CD4-positive, alpha-beta T cell (primary cell): ENCODE results near the gene PTPRF. TPM values are rescaled to one million over a fixed set of nuclear protein-coding genes. Genes with fewer than 3 reads are reported as not detected.
"Not testable (repeated sequence)": the region's sequence is repeated elsewhere in the genome, so short reads cannot be mapped to it uniquely, and the experiment has no call there.

Experiments used
- ATAC-seq: fragments of 200-7000 bp; cut with Tn5 transposase; one replicate; pipeline ENCODE4 v1.10.0; 2022; ENCODE audit warnings: mild to moderate bottlenecking; ENCODE audit not compliant: poor library complexity
- CTCF ChIA-PET: fragments of 350-600 bp; sonication (Branson Sonifier 250); formaldehyde crosslinking; loops from one replicate; lab custom pipeline; 2021; ENCODE audit warnings: antibody characterized with exemption, inconsistent platforms; lab: Charles Lee
- POLR2A ChIA-PET: fragments of 350-600 bp; sonication (Branson Sonifier 250); formaldehyde crosslinking; loops from one replicate; lab custom pipeline; 2021; ENCODE audit warnings: antibody characterized with exemption, inconsistent platforms; lab: Charles Lee
- DNase-seq, 14 experiments: peaks; one replicate each; pipeline ENCODE4 v3.0.0-alpha.2; 2013 to 2020; ENCODE audit warnings: mixed read lengths in 2 of 14
- H3K27ac ChIP-seq, 2 donors: one replicate each; pipeline versions ENCODE4 v1.5.1 to v1.7.0; 2013; ENCODE audit warnings: low read length in 2 of 2, low read depth in 1 of 2, mild to moderate bottlenecking in 1 of 2
- H3K27me3 ChIP-seq, 2 experiments: 1 replicate in 1 of 2; 2 replicates in 1 of 2; pipeline versions ENCODE4 v1.6.1 to v1.7.0; 2013; ENCODE audit warnings: low read length in 2 of 2, control low read depth in 1 of 2, mild to moderate bottlenecking in 1 of 2, moderate library complexity in 1 of 2; ENCODE audit not compliant: insufficient read depth in 2 of 2, control insufficient read depth in 1 of 2
- H3K36me3 ChIP-seq: one replicate; pipeline ENCODE4 v1.6.1; 2013; ENCODE audit warnings: low read length, control low read depth; ENCODE audit not compliant: insufficient read depth
- H3K4me1 ChIP-seq: one replicate; pipeline ENCODE4 v1.6.1; 2013; ENCODE audit warnings: low read length, control low read depth; ENCODE audit not compliant: insufficient read depth
- H3K4me3 ChIP-seq: one replicate; pipeline ENCODE4 v1.5.1; 2013; ENCODE audit warnings: mild to moderate bottlenecking, low read length, moderate library complexity
- H3K9me3 ChIP-seq, 2 experiments: 1 replicate in 1 of 2; 2 replicates in 1 of 2; pipeline versions ENCODE4 v1.6.1 to v1.7.0; 2013; ENCODE audit warnings: low read length in 2 of 2, mild to moderate bottlenecking in 2 of 2, control low read depth in 1 of 2, moderate library complexity in 1 of 2; ENCODE audit not compliant: control insufficient read depth in 1 of 2, insufficient read depth in 1 of 2
- H3K27ac Mint-ChIP-seq: one replicate; pipeline ENCODE4 v1.8.0; 2020; ENCODE audit warnings: mixed read lengths
- H3K27me3 Mint-ChIP-seq: one replicate; pipeline ENCODE4 v1.8.0; 2021; ENCODE audit warnings: mixed read lengths
- H3K36me3 Mint-ChIP-seq: one replicate; pipeline ENCODE4 v1.8.0; 2021; ENCODE audit warnings: low read depth, mixed read lengths
- H3K4me1 Mint-ChIP-seq: one replicate; pipeline ENCODE4 v1.8.0; 2021; ENCODE audit warnings: low read depth, mixed read lengths
- H3K4me3 Mint-ChIP-seq: one replicate; pipeline ENCODE4 v1.8.0; 2020; ENCODE audit warnings: mild to moderate bottlenecking, mixed read lengths
- H3K9me3 Mint-ChIP-seq: one replicate; pipeline ENCODE4 v1.8.0; 2020; ENCODE audit warnings: mixed read lengths
- intact Hi-C, 2 experiments: fragments of 100-400 bp; cut with DNase I in 1 of 2; cut with micrococcal nuclease in 1 of 2; formaldehyde crosslinking; loops; one replicate each; pipeline versions ENCODE4 v1.15.1 to v1.9.0; 2023 to 2025; cut with DNase I, micrococcal nuclease
- total RNA-seq, 174 experiments: library from RNA in 2 of 174; stranded (reverse) in 2 of 174; gene quantifications; one replicate each; pipeline ENCODE4 v1.2.3 and lab custom pipeline; 2021 to 2026
- TF ChIP-seq, protein P1 (sequence below): fragments of 200-600 bp; IDR thresholded peaks from one replicate; pipeline ENCODE4 v1.8.0; 2022; ENCODE audit warnings: antibody characterized with exemption, mild to moderate bottlenecking

The PTPRF gene
- total RNA-seq, 2 experiments from 2014 or later, result 0.14 TPM

DNA sequence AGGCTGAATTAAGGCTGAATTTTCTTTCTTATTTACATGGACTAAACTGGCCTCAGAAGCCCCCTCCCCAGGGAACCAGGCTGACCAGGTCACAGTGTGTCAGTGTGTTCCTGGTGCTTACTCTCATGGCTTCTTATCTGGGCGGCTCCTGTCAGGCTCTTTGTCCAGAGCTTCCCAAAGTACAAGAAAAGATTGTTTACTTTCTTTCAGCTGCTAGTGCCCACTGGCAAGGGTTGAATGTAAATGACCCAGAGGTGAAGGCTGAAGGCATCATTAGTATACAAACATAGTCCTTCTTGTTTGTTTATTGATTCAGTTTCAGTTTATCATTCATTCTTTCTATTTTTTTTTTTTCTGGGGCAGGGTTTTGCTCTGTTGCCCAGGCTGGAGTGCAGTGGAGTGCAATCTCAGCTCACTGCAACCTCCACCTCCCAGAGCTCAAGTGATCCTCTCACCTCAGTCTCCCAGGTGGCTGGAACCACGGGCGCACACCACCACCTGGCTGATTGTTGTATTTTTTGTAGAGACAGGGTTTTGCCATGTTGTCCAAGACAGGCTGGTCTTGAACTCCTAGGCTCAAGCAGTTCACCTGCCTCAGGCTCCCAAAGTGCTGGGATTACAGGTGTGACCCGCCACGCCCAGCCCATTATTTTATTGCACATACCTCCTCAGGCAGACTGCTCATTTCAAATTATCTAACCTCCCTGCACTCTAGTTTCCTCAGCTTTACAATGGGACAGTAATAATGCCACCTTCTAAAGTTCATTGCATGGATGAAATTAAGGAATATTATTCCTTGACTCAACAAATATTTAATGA lies 109.5 kb downstream of the PTPRF start:
- TF ChIP-seq, protein P1, sequence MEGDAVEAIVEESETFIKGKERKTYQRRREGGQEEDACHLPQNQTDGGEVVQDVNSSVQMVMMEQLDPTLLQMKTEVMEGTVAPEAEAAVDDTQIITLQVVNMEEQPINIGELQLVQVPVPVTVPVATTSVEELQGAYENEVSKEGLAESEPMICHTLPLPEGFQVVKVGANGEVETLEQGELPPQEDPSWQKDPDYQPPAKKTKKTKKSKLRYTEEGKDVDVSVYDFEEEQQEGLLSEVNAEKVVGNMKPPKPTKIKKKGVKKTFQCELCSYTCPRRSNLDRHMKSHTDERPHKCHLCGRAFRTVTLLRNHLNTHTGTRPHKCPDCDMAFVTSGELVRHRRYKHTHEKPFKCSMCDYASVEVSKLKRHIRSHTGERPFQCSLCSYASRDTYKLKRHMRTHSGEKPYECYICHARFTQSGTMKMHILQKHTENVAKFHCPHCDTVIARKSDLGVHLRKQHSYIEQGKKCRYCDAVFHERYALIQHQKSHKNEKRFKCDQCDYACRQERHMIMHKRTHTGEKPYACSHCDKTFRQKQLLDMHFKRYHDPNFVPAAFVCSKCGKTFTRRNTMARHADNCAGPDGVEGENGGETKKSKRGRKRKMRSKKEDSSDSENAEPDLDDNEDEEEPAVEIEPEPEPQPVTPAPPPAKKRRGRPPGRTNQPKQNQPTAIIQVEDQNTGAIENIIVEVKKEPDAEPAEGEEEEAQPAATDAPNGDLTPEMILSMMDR, result no peak
- Histone ChIP-seq H3K9me3 (no peaks in the 10 kb centered on the region), H3K4me3 (no peak overlapping the region), H3K36me3 (no peaks in the 10 kb centered on the region), H3K27ac (no peak overlapping the region), H3K27me3 (no peaks in the 10 kb centered on the region), H3K4me1 (no peaks in the 10 kb centered on the region)
- Mint-ChIP-seq H3K27me3 (peaks cover 6% of the 10 kb centered on the region), H3K4me3 (no peak overlapping the region), H3K4me1 (no peaks in the 10 kb centered on the region), H3K9me3 (no peaks in the 10 kb centered on the region), H3K36me3 (no peaks in the 10 kb centered on the region), H3K27ac (no peak overlapping the region)
- intact Hi-C loops, result no loop called here
- ChIA-PET POLR2A (interaction anchor here (1.0 kb wide), 1 partner anchor 10 kb away, joined by 4 read pairs; the partner anchor contains the start of gene KDM4A), CTCF (no interaction called here)
- no peak for ATAC-seq
- DNase-seq, result no peak

DNA sequence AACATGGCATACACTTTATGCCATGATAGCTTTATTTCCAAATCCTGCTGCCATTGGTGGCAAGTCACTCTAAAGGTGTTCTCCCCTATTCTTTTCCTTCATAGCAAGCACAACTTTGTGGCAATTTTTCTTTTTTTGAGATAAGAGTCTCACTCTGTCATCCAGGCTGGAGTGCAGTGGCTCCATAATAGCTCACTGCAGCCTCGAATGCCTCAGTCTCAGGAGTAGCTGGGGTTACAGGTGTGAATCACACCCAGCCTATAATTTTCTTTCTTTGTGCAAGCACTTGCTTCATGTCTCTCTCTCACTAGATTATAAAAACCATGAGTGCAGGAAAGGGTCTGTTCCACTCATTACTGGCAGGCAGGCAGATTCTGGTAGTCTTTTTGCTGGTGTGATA lies 113.9 kb downstream of the PTPRF start:
- Histone ChIP-seq H3K4me1 (peaks cover 8% of the 10 kb centered on the region), H3K4me3 (no peak overlapping the region), H3K36me3 (no peaks in the 10 kb centered on the region), H3K27me3 (no peaks in the 10 kb centered on the region), H3K27ac (no peak overlapping the region), H3K9me3 (no peaks in the 10 kb centered on the region)
- H3K27ac Mint-ChIP-seq, result no peak overlapping the region
- peaks cover 6% of the 10 kb centered on the region for H3K27me3 Mint-ChIP-seq
- H3K4me3 Mint-ChIP-seq, result peak overlapping the region; percentile 17
- ChIA-PET POLR2A (no interaction called here), CTCF (no interaction called here)
- H3K9me3 Mint-ChIP-seq, result no peaks in the 10 kb centered on the region
- no peak for DNase-seq
- no peaks in the 10 kb centered on the region for H3K36me3 Mint-ChIP-seq
- peaks cover under 1% of the 10 kb centered on the region for H3K4me1 Mint-ChIP-seq
- TF ChIP-seq, protein P1, result no peak
- intact Hi-C loops, result no loop called here
- no peak for ATAC-seq

DNA sequence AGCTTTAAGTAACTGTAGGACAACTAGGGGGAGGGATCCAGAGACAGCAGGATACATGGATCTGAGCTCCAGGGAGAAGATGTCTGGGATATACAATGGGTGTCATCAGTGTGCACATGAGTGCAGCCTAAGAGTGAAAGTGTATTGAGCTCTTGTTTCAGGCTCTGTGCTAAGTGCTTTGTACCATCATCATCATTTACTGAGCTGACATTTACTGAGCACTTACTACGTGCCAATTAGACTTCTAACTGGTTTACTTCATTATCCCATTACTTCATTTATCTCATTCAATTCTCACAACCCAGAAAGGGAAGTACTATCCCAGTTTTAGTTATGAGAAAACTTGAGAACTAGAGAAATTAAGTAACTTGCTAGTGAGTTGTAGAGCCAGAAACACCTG lies 114.8 kb downstream of the PTPRF start:
- TF ChIP-seq, protein P1, result no peak
- ChIA-PET CTCF (no interaction called here), POLR2A (no interaction called here)
- Histone ChIP-seq H3K27me3 (no peaks in the 10 kb centered on the region), H3K27ac (no peak overlapping the region), H3K9me3 (no peaks in the 10 kb centered on the region), H3K4me1 (peaks cover 9% of the 10 kb centered on the region), H3K4me3 (no peak overlapping the region), H3K36me3 (no peaks in the 10 kb centered on the region)
- Mint-ChIP-seq H3K4me1 (peaks cover 10% of the 10 kb centered on the region), H3K27me3 (peaks cover 5% of the 10 kb centered on the region), H3K4me3 (no peak overlapping the region), H3K9me3 (no peaks in the 10 kb centered on the region), H3K36me3 (peaks cover 9% of the 10 kb centered on the region), H3K27ac (no peak overlapping the region)
- DNase-seq (no peak), ATAC-seq (no peak)
- intact Hi-C loops, result no loop called here

DNA sequence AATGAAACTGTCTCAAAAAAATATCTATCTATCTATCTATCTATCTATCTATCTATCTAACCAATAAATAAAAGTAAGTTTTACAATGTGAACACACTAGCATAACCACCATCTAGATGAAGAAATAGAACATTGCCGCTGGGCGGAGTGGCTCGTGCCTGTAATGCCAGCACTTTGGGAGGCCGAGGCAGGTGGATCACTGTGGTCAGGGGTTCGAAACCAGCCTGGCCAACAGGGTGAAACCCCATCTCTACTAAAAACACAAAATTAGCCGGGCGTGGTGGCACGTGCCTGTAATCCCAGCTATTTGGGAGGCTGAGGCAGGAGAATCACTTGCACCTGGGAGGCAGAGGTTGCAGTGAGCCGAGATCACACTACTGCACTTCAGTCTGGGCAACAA lies 116.6 kb downstream of the PTPRF start:
- ATAC-seq, H3K4me3 Mint-ChIP-seq, H3K4me3 ChIP-seq, intact Hi-C loops, H3K9me3 Mint-ChIP-seq, H3K27ac ChIP-seq, CTCF ChIA-PET, H3K9me3 ChIP-seq, H3K27me3 ChIP-seq, DNase-seq, H3K36me3 ChIP-seq, H3K27ac Mint-ChIP-seq, H3K27me3 Mint-ChIP-seq: not testable (repeated sequence)
- H3K36me3 Mint-ChIP-seq, result peaks cover 17% of the 10 kb centered on the region
- peaks cover 26% of the 10 kb centered on the region for H3K4me1 ChIP-seq
- POLR2A ChIA-PET, result interaction anchor here (0.6 kb wide), 1 partner anchor 1307 kb away, joined by 3 read pairs; no protein-coding TSS in a partner anchor
- H3K4me1 Mint-ChIP-seq, result peaks cover 27% of the 10 kb centered on the region
